H9 (cell line): ENCODE data around the gene SCN3A. TPM values are rescaled to one million over a fixed set of nuclear protein-coding genes. Genes with fewer than 3 reads are reported as not detected.

ENCODE experiments used
- DNase-seq: peaks from one replicate; pipeline ENCODE4 v3.0.0-alpha.2; 2017
- H2AFZ ChIP-seq: one replicate; pipeline ENCODE4 v1.6.1; 2013; ENCODE audit warnings: mild to moderate bottlenecking, low read length, control low read depth, moderate library complexity
- H2AK5ac ChIP-seq: 2 replicates; pipeline ENCODE4 v1.6.1; 2013; ENCODE audit warnings: low read length, control low read depth, mixed read lengths; ENCODE audit not compliant: insufficient read length
- H2BK120ac ChIP-seq: one replicate; pipeline ENCODE4 v1.6.1; 2013; ENCODE audit warnings: low read depth, mild to moderate bottlenecking, low read length, control low read depth, inconsistent platforms; ENCODE audit not compliant: poor library complexity, severe bottlenecking
- H2BK12ac ChIP-seq: 2 replicates; pipeline ENCODE4 v1.6.1; 2013; ENCODE audit warnings: low read length, control low read depth, mixed read lengths, low read depth; ENCODE audit not compliant: insufficient read length
- H2BK15ac ChIP-seq: 2 replicates; pipeline ENCODE4 v1.6.1; 2013; ENCODE audit warnings: low read depth, low read length, control low read depth
- H2BK20ac ChIP-seq: one replicate; pipeline ENCODE4 v1.6.1; 2013; ENCODE audit warnings: low read depth, mild to moderate bottlenecking, low read length, control low read depth, inconsistent platforms; ENCODE audit not compliant: poor library complexity, severe bottlenecking
- H2BK5ac ChIP-seq: 2 replicates; pipeline ENCODE4 v1.6.1; 2013; ENCODE audit warnings: low read length, control low read depth, mixed read lengths; ENCODE audit not compliant: insufficient read length
- H3K14ac ChIP-seq: 2 replicates; pipeline ENCODE4 v1.6.1; 2013; ENCODE audit warnings: low read length, control low read depth; ENCODE audit not compliant: insufficient read depth
- H3K18ac ChIP-seq: 2 replicates; pipeline ENCODE4 v1.6.1; 2013; ENCODE audit warnings: low read depth, mild to moderate bottlenecking, mixed read lengths, low read length, control low read depth; ENCODE audit not compliant: insufficient read length
- H3K23ac ChIP-seq: 2 replicates; pipeline ENCODE4 v1.6.1; 2013; ENCODE audit warnings: low read length, control low read depth, mixed read lengths, low read depth; ENCODE audit not compliant: insufficient read length
- H3K23me2 ChIP-seq: 2 replicates; pipeline ENCODE4 v1.6.1; 2013; ENCODE audit warnings: low read depth, mild to moderate bottlenecking, mixed read lengths, low read length, control low read depth; ENCODE audit not compliant: insufficient read length, poor library complexity, severe bottlenecking
- H3K27ac ChIP-seq: 2 replicates; pipeline ENCODE4 v1.5.1; 2013; ENCODE audit warnings: low read length, control low read depth, mixed read lengths, low read depth; ENCODE audit not compliant: insufficient read length
- H3K27me3 ChIP-seq: 2 replicates; pipeline ENCODE4 v1.6.1; 2013; ENCODE audit warnings: low read length, control low read depth, inconsistent platforms; ENCODE audit not compliant: insufficient read depth
- H3K4ac ChIP-seq: 2 replicates; pipeline ENCODE4 v1.6.1; 2013; ENCODE audit warnings: low read depth, mild to moderate bottlenecking, control low read depth, inconsistent platforms, low read length, moderate library complexity
- H3K4me1 ChIP-seq: 2 replicates; pipeline ENCODE4 v1.6.1; 2013; ENCODE audit warnings: low read length, control low read depth, inconsistent platforms; ENCODE audit not compliant: insufficient read depth
- H3K4me2 ChIP-seq: 2 replicates; pipeline ENCODE4 v1.6.1; 2013; ENCODE audit warnings: low read length, control low read depth, mixed read lengths; ENCODE audit not compliant: insufficient read length, insufficient read depth
- H3K56ac ChIP-seq: 2 replicates; pipeline ENCODE4 v1.6.1; 2013; ENCODE audit warnings: low read depth, mild to moderate bottlenecking, mixed read lengths, low read length, control low read depth; ENCODE audit not compliant: insufficient read length
- H3K79me1 ChIP-seq: 2 replicates; pipeline ENCODE4 v1.6.1; 2013; ENCODE audit warnings: low read depth, mild to moderate bottlenecking, moderate library complexity, low read length, control low read depth, inconsistent platforms; ENCODE audit not compliant: insufficient read depth, poor library complexity, severe bottlenecking
- H3K79me2 ChIP-seq: 2 replicates; pipeline ENCODE4 v1.6.1; 2013; ENCODE audit warnings: low read length, control low read depth, inconsistent platforms; ENCODE audit not compliant: insufficient read depth
- H3K9ac ChIP-seq: 2 replicates; pipeline ENCODE4 v1.6.1; 2013; ENCODE audit warnings: low read length, control low read depth, mixed read lengths; ENCODE audit not compliant: insufficient read length; ENCODE audit errors: extremely low read depth
- H3K9me3 ChIP-seq: one replicate; pipeline ENCODE4 v1.6.1; 2013; ENCODE audit warnings: low read depth, low read length, inconsistent platforms; ENCODE audit not compliant: control insufficient read depth
- H3T11ph ChIP-seq: one replicate; pipeline ENCODE4 v1.6.1; 2013; ENCODE audit warnings: mild to moderate bottlenecking, low read length, control low read depth, inconsistent platforms
- H4K20me1 ChIP-seq: one replicate; pipeline ENCODE4 v1.6.1; 2013; ENCODE audit not compliant: control insufficient read depth, insufficient read length, insufficient read depth
- H4K5ac ChIP-seq: 2 replicates; pipeline ENCODE4 v1.6.1; 2013; ENCODE audit warnings: low read depth, mild to moderate bottlenecking, mixed read lengths, low read length, control low read depth; ENCODE audit not compliant: insufficient read length
- H4K8ac ChIP-seq: replicated peaks from 2 replicates; pipeline ENCODE4 v1.6.1; 2013; ENCODE audit warnings: low read length, control low read depth, mixed read lengths, low read depth; ENCODE audit not compliant: insufficient read length
- H4K91ac ChIP-seq: 2 replicates; pipeline ENCODE4 v1.6.1; 2013; ENCODE audit warnings: low read depth, mild to moderate bottlenecking, moderate library complexity, mixed read lengths, low read length, control low read depth; ENCODE audit not compliant: insufficient read length
- H3K27ac Mint-ChIP-seq, 3 experiments: 2 replicates in 2 of 3; 3 replicates in 1 of 3; pipeline ENCODE4 v1.8.0; 2020 to 2021; ENCODE audit warnings: mixed read lengths in 3 of 3, mild to moderate bottlenecking in 1 of 3, moderate library complexity in 1 of 3
- H3K27me3 Mint-ChIP-seq: 2 replicates; pipeline ENCODE4 v1.8.0; 2021; ENCODE audit warnings: low read depth, mild to moderate bottlenecking, moderate library complexity, mixed read lengths
- H3K36me3 Mint-ChIP-seq, 3 experiments: 2 replicates in 2 of 3; 3 replicates in 1 of 3; pipeline ENCODE4 v1.8.0; 2020 to 2021; ENCODE audit warnings: low read depth in 3 of 3, mixed read lengths in 3 of 3; ENCODE audit not compliant: insufficient read depth in 1 of 3
- H3K4me1 Mint-ChIP-seq, 2 experiments: 2 replicates each; pipeline ENCODE4 v1.8.0; 2020; ENCODE audit warnings: mixed read lengths in 2 of 2
- H3K4me3 Mint-ChIP-seq, 2 experiments: 2 replicates in 1 of 2; 3 replicates in 1 of 2; pipeline ENCODE4 v1.8.0; 2020 to 2021; ENCODE audit warnings: mild to moderate bottlenecking in 2 of 2, mixed read lengths in 2 of 2, moderate library complexity in 1 of 2
- H3K9me3 Mint-ChIP-seq, 2 experiments: 2 replicates in 1 of 2; 3 replicates in 1 of 2; pipeline ENCODE4 v1.8.0; 2020; ENCODE audit warnings: mild to moderate bottlenecking in 2 of 2, mixed read lengths in 2 of 2, moderate library complexity in 1 of 2
- WGBS: extraction: QIAGEN DNeasy Blood & Tissue Kit; methylation state at CpG from one replicate; pipeline ENCODE4 v1.1.7; 2013; ENCODE audit warnings: missing lambda C conversion rate, low lambda C conversion rate, mixed read lengths; ENCODE audit not compliant: insufficient read length; ENCODE audit errors: extremely low coverage; 5-methylcytosine and 5-hydroxymethylcytosine counted together
- total RNA-seq: library from RNA; stranded (reverse); gene quantifications from 2 replicates; pipeline ENCODE4 v1.2.1, GENCODE V29; 2021
- TF ChIP-seq, protein P1 (sequence below): fragments of 200-600 bp; sonication (generic); conservative IDR thresholded peaks from 3 replicates; pipeline ENCODE4 v1.8.0; 2021; ENCODE audit warnings: antibody characterized with exemption, mild to moderate bottlenecking

SCN3A gene
- total RNA-seq, 1 experiment from 2014 or later = not detected

DNA sequence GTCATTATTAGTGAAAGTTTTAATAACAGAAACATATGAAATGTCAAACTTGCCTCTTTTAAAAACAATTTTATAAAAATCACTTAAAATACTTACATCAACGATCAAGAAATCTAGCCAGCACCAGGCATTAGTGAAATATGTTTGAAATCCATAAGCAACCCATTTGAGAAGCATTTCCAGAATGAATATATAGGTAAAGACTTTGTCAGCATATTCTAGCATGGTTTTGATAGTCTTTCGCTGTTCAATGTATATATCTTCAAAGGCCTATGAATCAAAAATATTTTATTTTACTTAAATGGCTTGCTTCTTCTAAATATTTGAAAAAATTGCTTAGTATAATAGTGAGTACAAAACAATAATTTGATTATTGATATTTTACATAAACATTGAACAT lies 91.1 kb downstream of the SCN3A start:
- Mint-ChIP-seq H3K27ac (no peak overlapping the region), H3K4me3 (no peak overlapping the region), H3K36me3 (no peaks in the 10 kb centered on the region), H3K27me3 (no peaks in the 10 kb centered on the region; the same call in 1 of the 2 replicates), H3K4me1 (peaks cover 4 to 7% of the 10 kb centered on the region in 2 experiments), H3K9me3 (no peaks in the 10 kb centered on the region; a peak in 1 of 5 replicates)
- Histone ChIP-seq H3K79me1 (no peaks in the 10 kb centered on the region), H4K20me1 (no peaks in the 10 kb centered on the region), H4K8ac (no peak overlapping the region), H4K5ac (no peak overlapping the region), H3K27ac (no peak overlapping the region), H3T11ph (no peak overlapping the region), H3K4me1 (no peaks in the 10 kb centered on the region; the same call in 1 of the 2 replicates), H3K14ac (no peak overlapping the region), H2BK20ac (no peak overlapping the region), H2BK5ac (no peak overlapping the region), H3K18ac (no peak overlapping the region), H3K9ac (no peak overlapping the region), H2AFZ (no peak overlapping the region), H3K27me3 (no peaks in the 10 kb centered on the region), H3K9me3 (no peaks in the 10 kb centered on the region), H3K56ac (no peak overlapping the region), H3K4me2 (no peak overlapping the region), H2BK12ac (no peak overlapping the region), H3K23me2 (no peaks in the 10 kb centered on the region), H3K4ac (no peak overlapping the region), H3K23ac (no peak overlapping the region), H3K79me2 (no peaks in the 10 kb centered on the region), H4K91ac (no peak overlapping the region), H2BK15ac (no peak overlapping the region), H2BK120ac (no peak overlapping the region), H2AK5ac (no peak overlapping the region)
- TF ChIP-seq, protein P1, sequence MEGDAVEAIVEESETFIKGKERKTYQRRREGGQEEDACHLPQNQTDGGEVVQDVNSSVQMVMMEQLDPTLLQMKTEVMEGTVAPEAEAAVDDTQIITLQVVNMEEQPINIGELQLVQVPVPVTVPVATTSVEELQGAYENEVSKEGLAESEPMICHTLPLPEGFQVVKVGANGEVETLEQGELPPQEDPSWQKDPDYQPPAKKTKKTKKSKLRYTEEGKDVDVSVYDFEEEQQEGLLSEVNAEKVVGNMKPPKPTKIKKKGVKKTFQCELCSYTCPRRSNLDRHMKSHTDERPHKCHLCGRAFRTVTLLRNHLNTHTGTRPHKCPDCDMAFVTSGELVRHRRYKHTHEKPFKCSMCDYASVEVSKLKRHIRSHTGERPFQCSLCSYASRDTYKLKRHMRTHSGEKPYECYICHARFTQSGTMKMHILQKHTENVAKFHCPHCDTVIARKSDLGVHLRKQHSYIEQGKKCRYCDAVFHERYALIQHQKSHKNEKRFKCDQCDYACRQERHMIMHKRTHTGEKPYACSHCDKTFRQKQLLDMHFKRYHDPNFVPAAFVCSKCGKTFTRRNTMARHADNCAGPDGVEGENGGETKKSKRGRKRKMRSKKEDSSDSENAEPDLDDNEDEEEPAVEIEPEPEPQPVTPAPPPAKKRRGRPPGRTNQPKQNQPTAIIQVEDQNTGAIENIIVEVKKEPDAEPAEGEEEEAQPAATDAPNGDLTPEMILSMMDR = no peak
- DNase-seq = no peak
- no CpG with 5 or more reads among the region's 2 CpGs for WGBS
